Sigmoid colon (tissue), 4 donors: Measurements from ENCODE around the gene CYP2J2.

Experiments used
- EP300 ChIP-seq, 4 donors: sonication (generic); formaldehyde crosslinking; IDR thresholded peaks; one replicate each; pipeline ENCODE4 v1.6.1; 2017; ENCODE audit warnings: antibody characterized with exemption in 4 of 4
- POLR2A ChIP-seq, 2 donors: fragments of 450-650 bp; IDR thresholded peaks; one replicate each; pipeline ENCODE4 v1.6.1; 2016; ENCODE audit warnings: antibody characterized with exemption in 2 of 2, mild to moderate bottlenecking in 2 of 2, moderate library complexity in 2 of 2
- POLR2AphosphoS5 ChIP-seq, 4 donors: sonication (generic); formaldehyde crosslinking; IDR thresholded peaks; one replicate each; pipeline ENCODE4 v1.6.1; 2017; ENCODE audit warnings: antibody characterized with exemption in 4 of 4
- TF ChIP-seq, protein P1 (sequence below), 4 experiments: fragments of 450-650 bp in 3 of 4; fragments of 200-600 bp in 1 of 4; IDR thresholded peaks; one replicate each; pipeline ENCODE4 v1.5.1; 2016 to 2019; ENCODE audit warnings: antibody characterized with exemption in 4 of 4, mild to moderate bottlenecking in 3 of 4, moderate library complexity in 2 of 4

DNA sequence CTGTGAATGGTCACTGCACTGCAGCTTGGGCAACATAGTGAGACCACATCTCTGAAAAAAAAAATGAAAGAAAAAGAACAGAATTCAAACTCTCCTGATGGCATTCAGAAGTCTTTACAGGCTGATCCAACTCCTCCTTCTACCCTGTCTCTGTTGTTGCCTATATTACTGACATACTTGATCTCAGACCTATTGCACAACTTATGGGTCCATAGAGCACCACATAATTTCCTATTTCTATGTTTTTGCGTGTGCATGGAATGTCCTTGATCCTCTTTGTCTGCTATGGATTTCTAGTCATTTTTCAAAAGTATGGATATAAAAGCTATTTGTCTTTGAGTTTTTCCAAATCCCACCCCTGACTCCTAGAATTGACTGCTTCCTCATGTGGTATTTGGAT lies 22.4 kb upstream of the CYP2J2 start:
- no peak for TF ChIP-seq POLR2A (IDR thresholded peaks at IDR 0.05)
- TF ChIP-seq, protein P1, sequence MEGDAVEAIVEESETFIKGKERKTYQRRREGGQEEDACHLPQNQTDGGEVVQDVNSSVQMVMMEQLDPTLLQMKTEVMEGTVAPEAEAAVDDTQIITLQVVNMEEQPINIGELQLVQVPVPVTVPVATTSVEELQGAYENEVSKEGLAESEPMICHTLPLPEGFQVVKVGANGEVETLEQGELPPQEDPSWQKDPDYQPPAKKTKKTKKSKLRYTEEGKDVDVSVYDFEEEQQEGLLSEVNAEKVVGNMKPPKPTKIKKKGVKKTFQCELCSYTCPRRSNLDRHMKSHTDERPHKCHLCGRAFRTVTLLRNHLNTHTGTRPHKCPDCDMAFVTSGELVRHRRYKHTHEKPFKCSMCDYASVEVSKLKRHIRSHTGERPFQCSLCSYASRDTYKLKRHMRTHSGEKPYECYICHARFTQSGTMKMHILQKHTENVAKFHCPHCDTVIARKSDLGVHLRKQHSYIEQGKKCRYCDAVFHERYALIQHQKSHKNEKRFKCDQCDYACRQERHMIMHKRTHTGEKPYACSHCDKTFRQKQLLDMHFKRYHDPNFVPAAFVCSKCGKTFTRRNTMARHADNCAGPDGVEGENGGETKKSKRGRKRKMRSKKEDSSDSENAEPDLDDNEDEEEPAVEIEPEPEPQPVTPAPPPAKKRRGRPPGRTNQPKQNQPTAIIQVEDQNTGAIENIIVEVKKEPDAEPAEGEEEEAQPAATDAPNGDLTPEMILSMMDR (IDR thresholded peaks at IDR 0.05) = no peak
- no peak for TF ChIP-seq EP300 (IDR thresholded peaks at IDR 0.05)
- TF ChIP-seq POLR2AphosphoS5 (IDR thresholded peaks at IDR 0.05) = no peak
